Stimulated activated naive B cell treated with anti-CD40 and anti-IgM and Interleukin-4, amounts not matched to agents 10 μg/mL and 1 μg/mL and 100 μg/mL, for 72 hours (primary cell): ENCODE data around the gene LORICRIN.

Experiments
- ATAC-seq, 2 donors: fragments of 150-1000 bp; cut with Tn5 transposase; replicated peaks; 2 replicates each; pipeline ENCODE4 v1.10.0; 2021; ENCODE audit warnings: moderate library complexity in 1 of 2
- DNase-seq: peaks from one replicate; pipeline ENCODE4 v3.0.0; 2021
- H3K27ac Mint-ChIP-seq: one replicate; pipeline ENCODE4 v1.8.0; 2022; ENCODE audit warnings: mild to moderate bottlenecking, mixed read lengths
- H3K27me3 Mint-ChIP-seq, 2 donors: one replicate each; pipeline ENCODE4 v1.8.0; 2022; ENCODE audit warnings: mixed read lengths in 2 of 2
- H3K36me3 Mint-ChIP-seq, 2 donors: one replicate each; pipeline ENCODE4 v1.8.0; 2022; ENCODE audit warnings: mixed read lengths in 2 of 2, mild to moderate bottlenecking in 1 of 2
- H3K4me1 Mint-ChIP-seq, 2 donors: one replicate each; pipeline ENCODE4 v1.8.0; 2022; ENCODE audit warnings: mixed read lengths in 2 of 2, mild to moderate bottlenecking in 1 of 2
- H3K4me3 Mint-ChIP-seq, 2 donors: one replicate each; pipeline ENCODE4 v1.8.0; 2022; ENCODE audit warnings: mild to moderate bottlenecking in 2 of 2, mixed read lengths in 2 of 2, moderate library complexity in 1 of 2
- H3K9me3 Mint-ChIP-seq, 2 donors: one replicate each; pipeline ENCODE4 v1.8.0; 2022; ENCODE audit warnings: mixed read lengths in 2 of 2, mild to moderate bottlenecking in 1 of 2

Gene LORICRIN

DNA sequence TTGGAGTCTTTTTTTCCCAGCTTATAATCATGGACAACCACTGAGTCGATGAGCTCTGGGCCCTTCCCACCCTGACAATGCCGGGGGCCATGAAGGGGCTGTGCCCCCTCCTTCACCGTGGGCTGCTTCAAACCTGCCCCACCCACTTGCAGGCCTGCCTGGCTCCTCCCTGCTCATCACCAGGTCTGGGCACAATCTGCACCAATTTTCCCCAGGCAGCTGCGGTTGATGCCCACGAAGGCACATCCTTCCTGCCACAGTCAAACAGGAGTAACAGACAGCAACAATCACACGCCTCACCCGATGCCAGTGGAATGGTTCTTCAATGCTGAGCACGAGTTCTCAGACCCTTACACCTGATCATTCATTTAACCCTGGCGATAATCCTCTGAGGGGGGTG is 34.4 kb downstream of the LORICRIN start:
- Mint-ChIP-seq H3K27ac (no peak overlapping the region), H3K4me1 (peaks cover 48 to 57% of the 10 kb centered on the region in 2 donors), H3K27me3 (peaks cover 5 to 12% of the 10 kb centered on the region in 2 donors), H3K4me3 (peak overlapping the region in 1 of 2 donors; percentile 31), H3K36me3 (no peaks in the 10 kb centered on the region), H3K9me3 (no peaks in the 10 kb centered on the region)
- DNase-seq (no peak), ATAC-seq (peak; percentile 21 to 48)

DNA sequence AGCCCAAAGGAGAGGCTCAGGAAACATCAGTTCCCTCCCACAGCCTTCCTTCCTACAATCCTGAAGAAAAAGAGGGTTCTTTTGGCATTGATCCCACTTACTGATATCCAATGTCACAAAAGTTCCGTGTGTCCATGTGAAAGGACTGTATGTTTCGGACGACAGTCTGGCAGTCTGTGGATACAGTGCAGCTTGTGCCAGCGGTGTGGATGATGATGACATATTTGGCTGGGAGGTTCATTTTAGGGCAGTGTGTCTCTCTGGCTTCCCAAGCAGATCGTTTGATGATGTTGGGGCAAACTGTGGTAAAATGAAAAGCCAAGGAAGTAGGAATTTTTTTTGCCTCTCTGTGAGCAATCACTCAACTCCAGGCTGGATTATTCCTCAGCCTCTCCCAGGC is 42.8 kb downstream of the LORICRIN start:
- peaks cover 2 to 5% of the 10 kb centered on the region in 2 donors for H3K27me3 Mint-ChIP-seq
- no peak for DNase-seq
- no peak for ATAC-seq
- H3K9me3 Mint-ChIP-seq: no peaks in the 10 kb centered on the region
- H3K36me3 Mint-ChIP-seq: no peaks in the 10 kb centered on the region
- H3K27ac Mint-ChIP-seq: no peak overlapping the region
- no peak overlapping the region for H3K4me3 Mint-ChIP-seq
- peaks cover 4% of the 10 kb centered on the region in 2 donors for H3K4me1 Mint-ChIP-seq

DNA sequence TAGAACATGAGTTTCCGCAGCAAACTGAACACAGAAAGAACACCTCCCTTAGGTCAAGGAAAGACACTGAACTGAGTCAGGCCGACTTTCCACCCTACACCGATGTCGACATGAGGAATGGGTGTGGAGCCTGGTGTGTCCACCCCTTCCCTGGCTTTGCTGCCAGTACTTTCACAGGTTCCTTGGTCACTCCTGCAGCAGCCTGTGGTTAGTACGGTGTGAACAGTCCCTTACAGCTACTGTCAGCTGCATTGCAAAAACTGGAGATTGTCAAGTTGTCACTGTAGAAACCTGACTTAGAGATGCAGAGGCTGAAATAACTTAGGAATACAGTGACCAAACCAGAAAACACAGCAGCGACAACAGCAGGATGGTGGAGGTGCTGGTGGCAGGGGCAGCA is 46.2 kb downstream of the LORICRIN start:
- DNase-seq (no peak), ATAC-seq (no peak)
- Mint-ChIP-seq H3K36me3 (no peaks in the 10 kb centered on the region), H3K4me3 (no peak overlapping the region), H3K27ac (no peak overlapping the region), H3K27me3 (peaks cover 5 to 16% of the 10 kb centered on the region in 2 donors), H3K9me3 (no peaks in the 10 kb centered on the region), H3K4me1 (no peaks in the 10 kb centered on the region)

DNA sequence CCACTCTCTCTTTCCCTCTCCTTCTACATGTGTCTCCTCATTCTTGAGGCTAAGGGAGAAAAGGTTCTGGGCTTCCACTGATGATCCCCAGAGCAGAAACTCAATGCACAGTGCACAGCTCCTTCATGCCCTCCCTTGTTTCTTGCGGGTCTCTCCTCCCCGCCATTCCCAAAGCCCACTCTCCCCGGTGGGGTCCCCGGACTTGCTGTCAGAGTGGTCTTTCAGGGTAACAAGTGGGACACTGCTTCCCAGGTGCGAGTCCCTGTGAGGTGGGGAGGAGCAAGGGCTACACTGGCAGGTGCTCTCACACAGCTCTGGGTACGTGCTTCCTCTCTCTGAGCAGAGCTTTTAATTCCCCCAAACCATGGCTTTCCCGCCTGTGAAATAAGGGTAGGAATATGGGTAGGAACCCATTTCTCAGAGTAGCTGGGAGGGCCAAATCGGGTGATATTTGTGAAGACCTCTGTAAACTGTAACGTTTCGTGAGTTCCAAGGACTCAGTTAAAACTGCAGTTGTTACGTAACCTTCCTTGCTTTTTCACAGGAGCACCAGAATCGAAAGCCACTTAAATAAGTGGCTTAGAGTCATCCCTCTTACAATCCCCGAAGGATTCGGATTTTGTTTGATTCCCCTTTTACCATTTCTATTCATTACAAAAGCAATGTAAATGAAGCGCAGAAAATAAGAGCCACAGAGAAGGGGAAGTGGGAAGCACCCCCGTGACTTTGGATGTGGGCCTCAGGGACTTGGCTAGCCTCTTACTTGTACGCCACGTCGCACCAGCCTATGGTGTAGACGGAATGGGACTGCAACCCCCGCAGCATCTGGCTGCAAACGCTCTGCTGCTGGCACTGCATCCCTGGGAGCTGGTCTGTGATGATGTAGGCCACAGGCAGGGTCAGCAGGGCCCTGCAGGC is 47.1 kb downstream of the LORICRIN start:
- peaks cover 5 to 16% of the 10 kb centered on the region in 2 donors for H3K27me3 Mint-ChIP-seq
- H3K27ac Mint-ChIP-seq: no peak overlapping the region
- no peak overlapping the region for H3K4me3 Mint-ChIP-seq
- no peaks in the 10 kb centered on the region for H3K36me3 Mint-ChIP-seq
- H3K9me3 Mint-ChIP-seq: no peaks in the 10 kb centered on the region
- no peaks in the 10 kb centered on the region for H3K4me1 Mint-ChIP-seq
- no peak for ATAC-seq
- DNase-seq: no peak

DNA sequence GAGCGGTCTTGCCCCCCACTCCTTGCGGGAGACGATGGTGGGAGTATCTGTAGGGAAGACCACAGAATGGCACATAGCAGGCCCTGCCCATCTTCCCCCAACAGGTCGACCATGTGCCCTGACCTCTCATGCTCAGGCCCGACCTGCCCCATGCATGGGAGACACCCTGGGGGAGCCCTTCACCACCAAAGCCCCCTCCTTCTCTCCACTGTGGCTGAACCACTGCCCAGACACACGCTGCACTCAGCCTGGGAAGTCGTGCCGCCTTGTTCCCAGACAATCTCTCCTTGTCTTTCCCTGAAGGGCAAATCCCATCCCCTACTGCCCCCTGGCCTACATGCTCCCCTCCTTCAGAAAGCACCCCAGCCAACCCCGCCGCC is 47.7 kb downstream of the LORICRIN start:
- DNase-seq (no peak), ATAC-seq (no peak)
- Mint-ChIP-seq H3K36me3 (no peaks in the 10 kb centered on the region), H3K4me1 (no peaks in the 10 kb centered on the region), H3K9me3 (no peaks in the 10 kb centered on the region), H3K4me3 (no peak overlapping the region), H3K27ac (no peak overlapping the region), H3K27me3 (peaks cover 5 to 16% of the 10 kb centered on the region in 2 donors)

DNA sequence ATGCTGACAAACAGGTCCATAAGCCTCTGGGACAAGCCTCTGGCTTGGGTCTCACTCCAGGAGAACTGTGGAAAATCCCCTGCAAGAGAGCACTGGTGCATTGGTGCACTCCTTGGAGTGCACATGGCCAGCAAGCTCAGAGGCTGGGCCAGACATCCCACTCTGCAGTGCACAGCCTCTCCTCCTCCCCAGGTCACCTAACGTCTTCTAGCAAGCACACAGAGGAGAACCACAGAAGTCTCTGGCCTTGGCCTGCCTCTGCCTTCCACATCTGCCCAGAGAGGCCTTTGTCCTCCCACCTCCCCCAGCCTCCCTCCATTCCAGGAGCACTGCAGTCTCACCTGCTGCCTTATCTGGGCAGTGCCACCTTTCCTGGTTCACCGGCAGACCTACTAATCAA is 49.1 kb downstream of the LORICRIN start:
- no peak overlapping the region for H3K27ac Mint-ChIP-seq
- H3K4me1 Mint-ChIP-seq: no peaks in the 10 kb centered on the region
- H3K4me3 Mint-ChIP-seq: no peak overlapping the region
- ATAC-seq (no peak), DNase-seq (no peak)
- no peaks in the 10 kb centered on the region for H3K36me3 Mint-ChIP-seq
- peaks cover 12 to 16% of the 10 kb centered on the region in 2 donors for H3K27me3 Mint-ChIP-seq
- no peaks in the 10 kb centered on the region for H3K9me3 Mint-ChIP-seq

DNA sequence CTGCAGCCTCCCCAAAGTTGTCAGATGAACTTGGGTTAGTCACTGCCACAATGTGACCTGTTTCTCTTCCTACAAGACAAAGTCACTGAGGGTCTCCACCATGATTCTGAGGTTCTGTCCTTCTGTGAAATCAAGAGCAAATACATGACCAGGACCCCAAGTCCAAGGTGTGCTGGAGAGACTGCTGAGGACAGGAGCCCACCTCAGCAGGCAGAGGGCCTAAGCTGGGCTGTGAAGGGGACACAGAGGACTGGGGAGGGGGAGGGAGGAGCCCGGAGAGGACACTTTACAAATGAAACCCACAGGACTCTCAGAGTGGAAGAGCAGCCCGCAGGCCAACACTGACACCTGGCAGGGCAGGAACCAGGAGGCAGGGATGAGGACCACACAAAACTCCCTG is 50.0 kb downstream of the LORICRIN start:
- ATAC-seq (no peak), DNase-seq (no peak)
- Mint-ChIP-seq H3K4me1 (no peaks in the 10 kb centered on the region), H3K36me3 (no peaks in the 10 kb centered on the region), H3K4me3 (no peak overlapping the region), H3K27me3 (peaks cover 13 to 16% of the 10 kb centered on the region in 2 donors), H3K9me3 (no peaks in the 10 kb centered on the region), H3K27ac (no peak overlapping the region)

DNA sequence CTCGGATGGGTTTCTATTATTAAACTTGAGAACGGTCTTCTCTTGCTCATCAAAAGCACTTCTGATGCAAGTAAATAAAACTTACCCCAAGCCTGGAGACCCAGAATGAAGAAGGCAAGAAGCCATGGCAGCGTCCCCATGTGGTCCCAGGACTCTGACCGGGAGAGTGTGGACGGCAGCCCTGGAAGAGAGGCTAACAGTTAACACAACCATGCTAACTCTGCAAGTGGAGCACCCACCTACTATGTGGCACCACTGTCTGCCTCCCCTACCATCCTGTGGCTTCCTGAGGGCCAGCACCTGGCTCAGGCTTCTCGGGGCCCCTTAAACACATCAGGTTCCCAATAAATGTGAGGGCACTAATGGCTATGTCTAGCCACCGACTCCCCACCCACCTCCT is 51.0 kb downstream of the LORICRIN start:
- Mint-ChIP-seq H3K4me3 (no peak overlapping the region), H3K4me1 (no peaks in the 10 kb centered on the region), H3K27me3 (peaks cover 13 to 20% of the 10 kb centered on the region in 2 donors), H3K9me3 (peaks cover 0 to 2% of the 10 kb centered on the region in 2 donors), H3K36me3 (no peaks in the 10 kb centered on the region), H3K27ac (no peak overlapping the region)
- ATAC-seq: no peak
- DNase-seq: no peak
